ENCODE data around the gene KCNE4.

Gene KCNE4

GRCh38 chr2:223051693-223052289 lies at the start of gene KCNE4:
Gene KCNE4, plus strand, starts transcription at chr2:223052190. Its CDS starts 641 bp downstream, at chr2:223052831.
- Histone ChIP-seq H3K4me1 (ENCODE audit: control insufficient read depth, insufficient read depth, low read length) (peaks cover 7% of the 10 kb centered on the region), H3K36me3 (ENCODE audit: control insufficient read depth, insufficient read depth, low read length) (no peaks in the 10 kb centered on the region), H3K27ac (ENCODE audit: low read depth, low read length) (no peak within 1 kb of the TSS), H3K9ac (ENCODE audit: low read depth, low read length) (no peak within 1 kb of the TSS; the same call in 1 of the 2 replicates), H3K4me3 (ENCODE audit: low read depth, low read length) (no peak within 1 kb of the TSS), H3K9me3 (ENCODE audit: control insufficient read depth, insufficient read depth, low read length) (no peaks in the 10 kb centered on the region), H3K27me3 (ENCODE audit: control insufficient read depth, insufficient read depth, low read length) (no peaks in the 10 kb centered on the region)

- no peak overlapping the region for H3K4me3 ChIP-seq (ENCODE audit: low read depth, low read length)
- H3K27me3 ChIP-seq (ENCODE audit: control insufficient read depth, insufficient read depth, low read length): no peaks in the 10 kb centered on the region
- H3K9me3 ChIP-seq (ENCODE audit: control insufficient read depth, insufficient read depth, low read length): no peaks in the 10 kb centered on the region
- H3K4me1 ChIP-seq (ENCODE audit: control insufficient read depth, insufficient read depth, low read length): no peaks in the 10 kb centered on the region
- no peaks in the 10 kb centered on the region for H3K36me3 ChIP-seq (ENCODE audit: control insufficient read depth, insufficient read depth, low read length)
- H3K9ac ChIP-seq (ENCODE audit: low read depth, low read length): no peak overlapping the region
- no peak overlapping the region for H3K27ac ChIP-seq (ENCODE audit: low read depth, low read length)
Observed at GRCh38 chr2:223003191-223003590, 48.8 kb upstream of the KCNE4 start.

GRCh38 chr2:223005496-223005895 lies 46.5 kb upstream of the KCNE4 start:
- no peaks in the 10 kb centered on the region for H3K4me1 ChIP-seq (ENCODE audit: control insufficient read depth, insufficient read depth, low read length)
- no peak overlapping the region for H3K4me3 ChIP-seq (ENCODE audit: low read depth, low read length)
- no peaks in the 10 kb centered on the region for H3K27me3 ChIP-seq (ENCODE audit: control insufficient read depth, insufficient read depth, low read length)
- no peak overlapping the region for H3K9ac ChIP-seq (ENCODE audit: low read depth, low read length)
- no peaks in the 10 kb centered on the region for H3K9me3 ChIP-seq (ENCODE audit: control insufficient read depth, insufficient read depth, low read length)
- H3K27ac ChIP-seq (ENCODE audit: low read depth, low read length): no peak overlapping the region
- H3K36me3 ChIP-seq (ENCODE audit: control insufficient read depth, insufficient read depth, low read length): no peaks in the 10 kb centered on the region

GRCh38 chr2:223007531-223007930 lies 44.5 kb upstream of the KCNE4 start:
- H3K36me3 ChIP-seq (ENCODE audit: control insufficient read depth, insufficient read depth, low read length): no peaks in the 10 kb centered on the region
- no peaks in the 10 kb centered on the region for H3K9me3 ChIP-seq (ENCODE audit: control insufficient read depth, insufficient read depth, low read length)
- no peaks in the 10 kb centered on the region for H3K27me3 ChIP-seq (ENCODE audit: control insufficient read depth, insufficient read depth, low read length)
- no peaks in the 10 kb centered on the region for H3K4me1 ChIP-seq (ENCODE audit: control insufficient read depth, insufficient read depth, low read length)
- H3K4me3 ChIP-seq (ENCODE audit: low read depth, low read length): no peak overlapping the region
- no peak overlapping the region for H3K9ac ChIP-seq (ENCODE audit: low read depth, low read length)
- H3K27ac ChIP-seq (ENCODE audit: low read depth, low read length): no peak overlapping the region

GRCh38 chr2:223008162-223008561 lies 43.8 kb upstream of the KCNE4 start:
- Histone ChIP-seq H3K9me3 (ENCODE audit: control insufficient read depth, insufficient read depth, low read length) (no peaks in the 10 kb centered on the region), H3K27ac (ENCODE audit: low read depth, low read length) (no peak overlapping the region)

GRCh38 chr2:223008956-223009355 lies 43.0 kb upstream of the KCNE4 start:
- Histone ChIP-seq H3K9me3 (ENCODE audit: control insufficient read depth, insufficient read depth, low read length) (no peaks in the 10 kb centered on the region), H3K27me3 (ENCODE audit: control insufficient read depth, insufficient read depth, low read length) (no peaks in the 10 kb centered on the region), H3K36me3 (ENCODE audit: control insufficient read depth, insufficient read depth, low read length) (no peaks in the 10 kb centered on the region), H3K4me3 (ENCODE audit: low read depth, low read length) (no peak overlapping the region), H3K4me1 (ENCODE audit: control insufficient read depth, insufficient read depth, low read length) (no peaks in the 10 kb centered on the region), H3K27ac (ENCODE audit: low read depth, low read length) (no peak overlapping the region), H3K9ac (ENCODE audit: low read depth, low read length) (no peak overlapping the region)

More at GRCh38 chr2:223008162-223008561, 43.8 kb upstream of the KCNE4 start:
- H3K4me3 ChIP-seq (ENCODE audit: low read depth, low read length): no peak overlapping the region
- no peak overlapping the region for H3K9ac ChIP-seq (ENCODE audit: low read depth, low read length)
- H3K36me3 ChIP-seq (ENCODE audit: control insufficient read depth, insufficient read depth, low read length): no peaks in the 10 kb centered on the region
- H3K4me1 ChIP-seq (ENCODE audit: control insufficient read depth, insufficient read depth, low read length): no peaks in the 10 kb centered on the region
- no peaks in the 10 kb centered on the region for H3K27me3 ChIP-seq (ENCODE audit: control insufficient read depth, insufficient read depth, low read length)

- no peaks in the 10 kb centered on the region for H3K27me3 ChIP-seq (ENCODE audit: control insufficient read depth, insufficient read depth, low read length)
- H3K36me3 ChIP-seq (ENCODE audit: control insufficient read depth, insufficient read depth, low read length): no peaks in the 10 kb centered on the region
- H3K9ac ChIP-seq (ENCODE audit: low read depth, low read length): no peak overlapping the region
- no peak overlapping the region for H3K4me3 ChIP-seq (ENCODE audit: low read depth, low read length)
- H3K27ac ChIP-seq (ENCODE audit: low read depth, low read length): no peak overlapping the region
- H3K9me3 ChIP-seq (ENCODE audit: control insufficient read depth, insufficient read depth, low read length): no peaks in the 10 kb centered on the region
- no peaks in the 10 kb centered on the region for H3K4me1 ChIP-seq (ENCODE audit: control insufficient read depth, insufficient read depth, low read length)
Observed at GRCh38 chr2:223010641-223011040, 41.3 kb upstream of the KCNE4 start.

GRCh38 chr2:223012291-223012690 lies 39.7 kb upstream of the KCNE4 start:
- Histone ChIP-seq H3K27me3 (ENCODE audit: control insufficient read depth, insufficient read depth, low read length) (no peaks in the 10 kb centered on the region), H3K27ac (ENCODE audit: low read depth, low read length) (no peak overlapping the region), H3K9ac (ENCODE audit: low read depth, low read length) (no peak overlapping the region), H3K9me3 (ENCODE audit: control insufficient read depth, insufficient read depth, low read length) (no peaks in the 10 kb centered on the region), H3K4me3 (ENCODE audit: low read depth, low read length) (no peak overlapping the region), H3K36me3 (ENCODE audit: control insufficient read depth, insufficient read depth, low read length) (no peaks in the 10 kb centered on the region), H3K4me1 (ENCODE audit: control insufficient read depth, insufficient read depth, low read length) (no peaks in the 10 kb centered on the region)

- Histone ChIP-seq H3K36me3 (ENCODE audit: control insufficient read depth, insufficient read depth, low read length) (no peaks in the 10 kb centered on the region), H3K27ac (ENCODE audit: low read depth, low read length) (no peak overlapping the region), H3K4me1 (ENCODE audit: control insufficient read depth, insufficient read depth, low read length) (peaks cover 7% of the 10 kb centered on the region), H3K4me3 (ENCODE audit: low read depth, low read length) (no peak overlapping the region), H3K9ac (ENCODE audit: low read depth, low read length) (no peak overlapping the region), H3K9me3 (ENCODE audit: control insufficient read depth, insufficient read depth, low read length) (no peaks in the 10 kb centered on the region), H3K27me3 (ENCODE audit: control insufficient read depth, insufficient read depth, low read length) (no peaks in the 10 kb centered on the region)
Observed at GRCh38 chr2:223019390-223019930, 32.5 kb upstream of the KCNE4 start.

GRCh38 chr2:223019987-223020717 lies 31.8 kb upstream of the KCNE4 start:
- H3K4me1 ChIP-seq (ENCODE audit: control insufficient read depth, insufficient read depth, low read length): peaks cover 7% of the 10 kb centered on the region
- no peaks in the 10 kb centered on the region for H3K27me3 ChIP-seq (ENCODE audit: control insufficient read depth, insufficient read depth, low read length)
- H3K27ac ChIP-seq (ENCODE audit: low read depth, low read length): no peak overlapping the region
- no peaks in the 10 kb centered on the region for H3K36me3 ChIP-seq (ENCODE audit: control insufficient read depth, insufficient read depth, low read length)
- no peak overlapping the region for H3K9ac ChIP-seq (ENCODE audit: low read depth, low read length)
- H3K4me3 ChIP-seq (ENCODE audit: low read depth, low read length): no peak overlapping the region
- H3K9me3 ChIP-seq (ENCODE audit: control insufficient read depth, insufficient read depth, low read length): no peaks in the 10 kb centered on the region

- Histone ChIP-seq H3K4me3 (ENCODE audit: low read depth, low read length) (no peak overlapping the region), H3K27me3 (ENCODE audit: control insufficient read depth, insufficient read depth, low read length) (no peaks in the 10 kb centered on the region), H3K4me1 (ENCODE audit: control insufficient read depth, insufficient read depth, low read length) (peaks cover 9% of the 10 kb centered on the region), H3K27ac (ENCODE audit: low read depth, low read length) (no peak overlapping the region), H3K9ac (ENCODE audit: low read depth, low read length) (no peak overlapping the region), H3K36me3 (ENCODE audit: control insufficient read depth, insufficient read depth, low read length) (no peaks in the 10 kb centered on the region), H3K9me3 (ENCODE audit: control insufficient read depth, insufficient read depth, low read length) (no peaks in the 10 kb centered on the region)
Observed at GRCh38 chr2:223020971-223021675, 30.9 kb upstream of the KCNE4 start.

Data from HUES48 (cell line).